K562 (cell line): Measurements from ENCODE around the gene PRSS53. TPM values are rescaled to one million over a fixed set of nuclear protein-coding genes. Genes with fewer than 3 reads are reported as not detected.

ENCODE experiments used
- CBX1 ChIP-seq: sonication (generic); IDR thresholded peaks from 2 replicates; pipeline ENCODE4 v1.6.1; 2016; ENCODE audit warnings: antibody characterized with exemption, low read depth, mild to moderate bottlenecking
- CCNT2 ChIP-seq: IDR thresholded peaks from 2 replicates; pipeline ENCODE4 v1.6.1; 2011; ENCODE audit warnings: borderline replicate concordance, low read depth, mild to moderate bottlenecking, moderate library complexity, mixed read lengths, low read length; ENCODE audit not compliant: insufficient read length; ENCODE audit errors: extremely low read depth
- EP300 ChIP-seq: IDR thresholded peaks from 2 replicates; pipeline ENCODE4 v1.6.1; 2012; ENCODE audit warnings: low read length, improper control_type of control experiment
- EWSR1 ChIP-seq: fragments of 450-650 bp; IDR thresholded peaks from 2 replicates; pipeline ENCODE4 v1.6.1; 2018; ENCODE audit warnings: borderline replicate concordance, mild to moderate bottlenecking, low read depth, moderate library complexity; ENCODE audit not compliant: partially characterized antibody
- FOXA3 ChIP-seq, 2 experiments: fragments of 450-650 bp in 1 of 2; sonication (generic) in 1 of 2; formaldehyde crosslinking; IDR thresholded peaks in 1 of 2; conservative IDR thresholded peaks in 1 of 2; 2 replicates each; pipeline versions ENCODE4 v1.4.0 to v1.8.0; 2020 to 2022; ENCODE audit warnings: mild to moderate bottlenecking in 2 of 2, missing genetic modification reagents in 1 of 2
- GABPB1 ChIP-seq: sonication (generic); formaldehyde crosslinking; IDR thresholded peaks from 2 replicates; pipeline ENCODE4 v1.8.0; 2022; ENCODE audit warnings: mild to moderate bottlenecking, missing genetic modification reagents
- HDGF ChIP-seq: fragments of 450-650 bp; IDR thresholded peaks from 2 replicates; pipeline ENCODE4 v1.6.1; 2016
- HOXB6 ChIP-seq: fragments of 250-450 bp; sonication (Bioruptor Pico); IDR thresholded peaks from 2 replicates; pipeline ENCODE4 v1.5.1; 2022; ENCODE audit warnings: mild to moderate bottlenecking, borderline replicate concordance
- KDM5B ChIP-seq: fragments of 200-600 bp; sonication (generic); IDR thresholded peaks from 2 replicates; pipeline ENCODE4 v1.6.1; 2012; ENCODE audit warnings: low read depth, mild to moderate bottlenecking, moderate library complexity, low read length, control low read depth, inconsistent platforms; ENCODE audit not compliant: insufficient replicate concordance
- MTA2 ChIP-seq: fragments of 450-650 bp; IDR thresholded peaks from 2 replicates; pipeline ENCODE4 v1.6.1; 2016; ENCODE audit warnings: low read depth
- PHF20 ChIP-seq: fragments of 450-650 bp; IDR thresholded peaks from 2 replicates; pipeline ENCODE4 v1.6.1; 2018; ENCODE audit not compliant: partially characterized antibody
- PPARD ChIP-seq: fragments of 250-450 bp; sonication (Bioruptor Pico); IDR thresholded peaks from 2 replicates; pipeline ENCODE4 v1.8.0; 2022; ENCODE audit warnings: inconsistent platforms, mild to moderate bottlenecking, moderate library complexity
- RBBP5 ChIP-seq: fragments of 200-600 bp; sonication (generic); IDR thresholded peaks from 2 replicates; pipeline ENCODE4 v1.6.1; 2012; ENCODE audit warnings: borderline replicate concordance, mild to moderate bottlenecking, low read length, control low read depth, inconsistent platforms; ENCODE audit not compliant: insufficient read depth, poor library complexity, severe bottlenecking
- SUPT5H ChIP-seq: fragments of 450-650 bp; IDR thresholded peaks from 2 replicates; pipeline ENCODE4 v1.6.1; 2016
- XRCC4 ChIP-seq: IDR thresholded peaks from one replicate; pipeline ENCODE4 v1.6.1; 2011; ENCODE audit not compliant: insufficient read depth, insufficient read length; ENCODE audit errors: extremely low read depth
- ZEB2 ChIP-seq: fragments of 450-650 bp; IDR thresholded peaks from 2 replicates; pipeline ENCODE4 v1.6.1; 2016
- ZNF174 ChIP-seq: fragments of 250-450 bp; sonication (Bioruptor Pico); IDR thresholded peaks from 2 replicates; pipeline ENCODE4 v1.4.0; 2020; ENCODE audit warnings: mild to moderate bottlenecking
- ZNF212 ChIP-seq: fragments of 450-650 bp; formaldehyde crosslinking; IDR thresholded peaks from 2 replicates; pipeline ENCODE4 v1.4.0; 2020; ENCODE audit warnings: mild to moderate bottlenecking
- ZNF24 ChIP-seq: fragments of 450-650 bp; IDR thresholded peaks from 2 replicates; pipeline ENCODE4 v1.6.1; 2016
- polyA plus RNA-seq, 8 experiments: library from polyadenylated mRNA; depleted of rRNA in 4 of 8; stranded (reverse) in 5 of 8; unstranded in 3 of 8; fragments of >200 nt; fragmentation: Nextera tagmentation in 2 of 8; fragmentation: Illumina TruSeq in 1 of 8; extraction: Ambion mirVana in 2 of 8; extraction: Trizol in 1 of 8; gene quantifications; 2 replicates each; pipeline versions ENCODE4 v1.2.1 to v1.2.3, GENCODE V29; 2011 to 2014; ENCODE audit warnings: inconsistent platforms in 1 of 8, missing spikeins in 1 of 8
- total RNA-seq, 7 experiments: library from RNA; depleted of rRNA in 6 of 7; stranded (reverse); fragments of >200 nt in 6 of 7; fragmentation: Illumina TruSeq in 2 of 7; extraction: Trizol in 2 of 7; gene quantifications; 2 replicates each; pipeline versions ENCODE4 v1.2.1 to v1.2.3, GENCODE V29; 2011 to 2021; ENCODE audit warnings: low replicate concordance in 1 of 7
- TF ChIP-seq, protein P1 (sequence below): fragments of 250-450 bp; sonication (Bioruptor Pico); IDR thresholded peaks from 2 replicates; pipeline ENCODE4 v1.5.0; 2021; ENCODE audit warnings: mild to moderate bottlenecking, borderline replicate concordance
- TF ChIP-seq, protein P2 (sequence below): sonication (generic); formaldehyde crosslinking; IDR thresholded peaks from 2 replicates; pipeline ENCODE4 v1.5.0; 2020; ENCODE audit warnings: missing genetic modification reagents
- TF ChIP-seq, protein P3 (sequence below): fragments of 450-650 bp; formaldehyde crosslinking; IDR thresholded peaks from 2 replicates; pipeline ENCODE4 v1.4.0; 2022; ENCODE audit warnings: missing genetic modification characterization
- TF ChIP-seq, protein P4 (sequence below): fragments of 250-450 bp; sonication (Bioruptor Pico); IDR thresholded peaks from 2 replicates; pipeline ENCODE4 v1.4.0; 2020

PRSS53 gene
- total and polyA plus RNA-seq, 9 of the 15 experiments (the other 6 are each of a cell fraction or from before 2014, with no cell fraction given): 0.40 to 1.9 (median 0.78) TPM; not detected in 2

DNA sequence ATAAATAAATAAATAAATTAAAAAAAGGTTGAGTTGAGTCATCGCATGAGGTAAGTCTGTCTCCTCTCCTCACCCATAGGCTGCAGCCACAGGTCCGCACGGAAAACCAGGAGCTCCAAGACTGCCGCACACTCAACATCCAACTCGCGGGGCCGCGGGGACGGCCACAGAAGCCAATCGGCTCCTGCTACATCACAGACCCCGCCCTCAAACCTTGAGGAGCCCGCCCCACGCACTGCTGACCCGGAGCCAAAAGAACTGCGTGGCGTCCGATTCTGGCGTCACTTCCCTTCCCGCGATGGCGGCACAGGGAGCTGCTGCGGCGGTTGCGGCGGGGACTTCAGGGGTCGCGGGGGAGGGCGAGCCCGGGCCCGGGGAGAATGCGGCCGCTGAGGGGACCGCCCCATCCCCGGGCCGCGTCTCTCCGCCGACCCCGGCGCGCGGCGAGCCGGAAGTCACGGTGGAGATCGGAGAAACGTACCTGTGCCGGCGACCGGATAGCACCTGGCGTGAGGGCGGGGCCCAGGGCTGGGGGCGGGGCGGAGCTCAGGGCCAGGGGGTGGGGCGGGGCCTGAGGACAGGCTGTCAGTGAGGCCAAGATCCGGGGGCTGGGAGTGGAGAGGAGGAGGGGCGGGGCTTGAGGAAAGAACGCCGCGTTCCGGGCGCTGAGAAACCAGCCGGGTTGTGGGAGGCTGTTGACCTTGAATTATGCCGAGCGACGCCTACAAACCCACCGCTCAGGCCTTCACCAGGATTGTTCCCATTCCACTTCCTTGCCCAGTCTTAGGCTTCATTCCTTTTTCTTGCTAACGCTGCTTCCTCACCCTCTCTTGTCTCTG, 28.9 kb upstream of the PRSS53 start, which contains the start of gene KAT8 (continued):
- TF ChIP-seq RBBP5: peak; percentile 96
- TF ChIP-seq ZNF174 (CRISPR knock-in tag): no peak
- no peak for TF ChIP-seq HDGF
- no peak for TF ChIP-seq XRCC4
- peak; percentile 89 for TF ChIP-seq SUPT5H
- 0 out of 4 replicates have a peak, but pooled peaks of 1 of the 2 experiments have one; percentile 43 for TF ChIP-seq FOXA3 (CRISPR knock-in tag; conservative IDR thresholded peaks at IDR 0.05 in 1 of 2, IDR thresholded peaks at IDR 0.05 in 1 of 2)
- no peak for TF ChIP-seq HOXB6 (CRISPR knock-in tag)
- TF ChIP-seq PHF20: peak; percentile 91
- TF ChIP-seq PPARD: no peak
- peak; percentile 23 for TF ChIP-seq CCNT2
- TF ChIP-seq EP300: peak; percentile 50
- no peak for TF ChIP-seq ZNF24
- TF ChIP-seq, protein P1, sequence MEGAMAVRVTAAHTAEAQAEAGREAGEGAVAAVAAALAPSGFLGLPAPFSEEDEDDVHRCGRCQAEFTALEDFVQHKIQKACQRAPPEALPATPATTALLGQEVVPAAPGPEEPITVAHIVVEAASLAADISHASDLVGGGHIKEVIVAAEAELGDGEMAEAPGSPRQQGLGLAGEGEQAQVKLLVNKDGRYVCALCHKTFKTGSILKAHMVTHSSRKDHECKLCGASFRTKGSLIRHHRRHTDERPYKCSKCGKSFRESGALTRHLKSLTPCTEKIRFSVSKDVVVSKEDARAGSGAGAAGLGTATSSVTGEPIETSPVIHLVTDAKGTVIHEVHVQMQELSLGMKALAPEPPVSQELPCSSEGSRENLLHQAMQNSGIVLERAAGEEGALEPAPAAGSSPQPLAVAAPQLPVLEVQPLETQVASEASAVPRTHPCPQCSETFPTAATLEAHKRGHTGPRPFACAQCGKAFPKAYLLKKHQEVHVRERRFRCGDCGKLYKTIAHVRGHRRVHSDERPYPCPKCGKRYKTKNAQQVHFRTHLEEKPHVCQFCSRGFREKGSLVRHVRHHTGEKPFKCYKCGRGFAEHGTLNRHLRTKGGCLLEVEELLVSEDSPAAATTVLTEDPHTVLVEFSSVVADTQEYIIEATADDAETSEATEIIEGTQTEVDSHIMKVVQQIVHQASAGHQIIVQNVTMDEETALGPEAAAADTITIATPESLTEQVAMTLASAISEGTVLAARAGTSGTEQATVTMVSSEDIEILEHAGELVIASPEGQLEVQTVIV (CRISPR knock-in tag): no peak
- peak; percentile 73 for TF ChIP-seq KDM5B
- TF ChIP-seq ZEB2: peak; percentile 92
- no peak for TF ChIP-seq EWSR1
- TF ChIP-seq, protein P2, sequence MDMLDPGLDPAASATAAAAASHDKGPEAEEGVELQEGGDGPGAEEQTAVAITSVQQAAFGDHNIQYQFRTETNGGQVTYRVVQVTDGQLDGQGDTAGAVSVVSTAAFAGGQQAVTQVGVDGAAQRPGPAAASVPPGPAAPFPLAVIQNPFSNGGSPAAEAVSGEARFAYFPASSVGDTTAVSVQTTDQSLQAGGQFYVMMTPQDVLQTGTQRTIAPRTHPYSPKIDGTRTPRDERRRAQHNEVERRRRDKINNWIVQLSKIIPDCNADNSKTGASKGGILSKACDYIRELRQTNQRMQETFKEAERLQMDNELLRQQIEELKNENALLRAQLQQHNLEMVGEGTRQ (CRISPR knock-in tag): no peak
- TF ChIP-seq ZNF212 (CRISPR knock-in tag): no peak
- TF ChIP-seq GABPB1: peak; percentile 95
- TF ChIP-seq MTA2: peak; percentile 71
- TF ChIP-seq, protein P3, sequence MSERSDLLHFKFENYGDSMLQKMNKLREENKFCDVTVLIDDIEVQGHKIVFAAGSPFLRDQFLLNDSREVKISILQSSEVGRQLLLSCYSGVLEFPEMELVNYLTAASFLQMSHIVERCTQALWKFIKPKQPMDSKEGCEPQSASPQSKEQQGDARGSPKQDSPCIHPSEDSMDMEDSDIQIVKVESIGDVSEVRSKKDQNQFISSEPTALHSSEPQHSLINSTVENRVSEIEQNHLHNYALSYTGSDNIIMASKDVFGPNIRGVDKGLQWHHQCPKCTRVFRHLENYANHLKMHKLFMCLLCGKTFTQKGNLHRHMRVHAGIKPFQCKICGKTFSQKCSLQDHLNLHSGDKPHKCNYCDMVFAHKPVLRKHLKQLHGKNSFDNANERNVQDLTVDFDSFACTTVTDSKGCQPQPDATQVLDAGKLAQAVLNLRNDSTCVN (CRISPR knock-in tag): 0 out of 2 replicates have a peak, but pooled peaks have one; percentile 5
- TF ChIP-seq CBX1: peak; percentile 38; the same call in 1 of the 2 replicates
- TF ChIP-seq, protein P4, sequence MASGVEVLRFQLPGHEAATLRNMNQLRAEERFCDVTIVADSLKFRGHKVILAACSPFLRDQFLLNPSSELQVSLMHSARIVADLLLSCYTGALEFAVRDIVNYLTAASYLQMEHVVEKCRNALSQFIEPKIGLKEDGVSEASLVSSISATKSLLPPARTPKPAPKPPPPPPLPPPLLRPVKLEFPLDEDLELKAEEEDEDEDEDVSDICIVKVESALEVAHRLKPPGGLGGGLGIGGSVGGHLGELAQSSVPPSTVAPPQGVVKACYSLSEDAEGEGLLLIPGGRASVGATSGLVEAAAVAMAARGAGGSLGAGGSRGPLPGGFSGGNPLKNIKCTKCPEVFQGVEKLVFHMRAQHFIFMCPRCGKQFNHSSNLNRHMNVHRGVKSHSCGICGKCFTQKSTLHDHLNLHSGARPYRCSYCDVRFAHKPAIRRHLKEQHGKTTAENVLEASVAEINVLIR: peak; percentile 94
